Spleen (tissue), 11 donors: ENCODE data around the gene TSPAN18. TPM values are rescaled to one million over a fixed set of nuclear protein-coding genes. Genes with fewer than 3 reads are reported as not detected.
A peak's percentile ranks its signal among the peaks of the same experiment; 100 is the strongest.

Experiments used
- DNase-seq: peaks from one replicate; pipeline ENCODE4 v3.0.0-alpha.2; 2020
- H3K27ac ChIP-seq, 8 donors: fragments of 200-600 bp; sonication (generic) in 7 of 8; 1 replicate in 4 of 8; 2 replicates in 4 of 8; pipeline versions ENCODE4 v1.5.0 to v1.8.0; 2016 to 2021; ENCODE audit warnings: inconsistent platforms in 4 of 8, mild to moderate bottlenecking in 4 of 8, moderate library complexity in 1 of 8
- H3K27me3 ChIP-seq, 7 donors: fragments of 200-600 bp; sonication (generic) in 6 of 7; replicated peaks in 1 of 7; 1 replicate in 4 of 7; 2 replicates in 3 of 7; pipeline versions ENCODE4 v1.5.0 to v1.8.0; 2016 to 2021; ENCODE audit warnings: inconsistent platforms in 3 of 7, mild to moderate bottlenecking in 1 of 7
- H3K36me3 ChIP-seq, 6 donors: fragments of 200-600 bp; sonication (generic) in 5 of 6; 1 replicate in 4 of 6; 2 replicates in 2 of 6; pipeline versions ENCODE4 v1.5.0 to v1.8.0; 2016 to 2021; ENCODE audit warnings: inconsistent platforms in 2 of 6
- H3K4me1 ChIP-seq, 6 donors: fragments of 200-600 bp; sonication (generic) in 5 of 6; 1 replicate in 3 of 6; 2 replicates in 3 of 6; pipeline versions ENCODE4 v1.5.0 to v1.8.0; 2016 to 2021; ENCODE audit warnings: inconsistent platforms in 3 of 6
- H3K4me3 ChIP-seq, 8 donors: fragments of 200-600 bp; sonication (generic) in 7 of 8; 1 replicate in 4 of 8; 2 replicates in 4 of 8; pipeline versions ENCODE4 v1.5.0 to v1.8.0; 2016 to 2021; ENCODE audit warnings: inconsistent platforms in 4 of 8, mild to moderate bottlenecking in 4 of 8, moderate library complexity in 2 of 8
- H3K9me3 ChIP-seq, 8 donors: fragments of 200-600 bp; sonication (generic) in 7 of 8; 1 replicate in 4 of 8; 2 replicates in 4 of 8; pipeline versions ENCODE4 v1.5.0 to v1.8.0; 2016 to 2021; ENCODE audit warnings: inconsistent platforms in 4 of 8
- POLR2A ChIP-seq, 3 donors: fragments of 450-650 bp; IDR thresholded peaks; one replicate each; pipeline ENCODE4 v1.5.1; 2017; ENCODE audit warnings: antibody characterized with exemption in 3 of 3, mild to moderate bottlenecking in 1 of 3
- POLR2AphosphoS5 ChIP-seq, 3 donors: sonication (generic); formaldehyde crosslinking; IDR thresholded peaks; one replicate each; pipeline ENCODE4 v1.5.1; 2017; ENCODE audit warnings: antibody characterized with exemption in 3 of 3
- WGBS, 5 donors: extraction: QIAGEN DNeasy Blood & Tissue Kit in 3 of 5; methylation state at CpG; one replicate each; pipeline versions ENCODE4 v1.1.5 to v1.1.7; 2013 to 2018; 5-methylcytosine and 5-hydroxymethylcytosine counted together
- intact Hi-C: fragments of 100-400 bp; cut with DNase I; formaldehyde crosslinking; loops from one replicate; pipeline ENCODE4 v1.15.0; 2023; ENCODE audit warnings: low total_unique reads
- polyA plus RNA-seq, 3 donors: library from polyadenylated mRNA; stranded (reverse); fragments of 200-250 nt; gene quantifications; one replicate each; pipeline ENCODE4 v1.2.1, GENCODE V29; 2013
- total RNA-seq, 7 donors: library from RNA; depleted of rRNA in 3 of 7; stranded (reverse); fragments of >200 nt in 3 of 7; fragmentation: NEBNext Ultra II Directional in 4 of 7; extraction: Animal tissue kit (Norgen Biotek cat#: 25700) in 4 of 7; gene quantifications; one replicate each; pipeline versions ENCODE4 v1.1.0 to v1.2.1, GENCODE V29; 2016 to 2021
- TF ChIP-seq, protein P1 (sequence below), 11 experiments: fragments of 200-600 bp in 7 of 11; fragments of 450-650 bp in 4 of 11; sonication (generic) in 4 of 11; IDR thresholded peaks in 8 of 11; conservative IDR thresholded peaks in 3 of 11; 1 replicate in 7 of 11; 2 replicates in 4 of 11; pipeline versions ENCODE4 v1.4.0 to v1.8.0; 2016 to 2021; ENCODE audit warnings: antibody characterized with exemption in 11 of 11, inconsistent platforms in 4 of 11, mild to moderate bottlenecking in 1 of 11
- donor health status: healthy with polysubstance abuse.
- donor health status: DM: no; HTN: no; CAD: no; lungs with moderate emphysema.
- donor health status: DM: no; HTN: no; CAD: no.
- donor health status: Bipolar disorder and iron deficiency.
- donor health status: healthy.
- donor health status: DM: no; HTN: no; CAD: no.
- donor health status: DM: yes; HTN: yes; CAD: no.

The TSPAN18 gene
- total and polyA plus RNA-seq, 10 donors = 2.1 to 47.5 (median 21.3) TPM

DNA sequence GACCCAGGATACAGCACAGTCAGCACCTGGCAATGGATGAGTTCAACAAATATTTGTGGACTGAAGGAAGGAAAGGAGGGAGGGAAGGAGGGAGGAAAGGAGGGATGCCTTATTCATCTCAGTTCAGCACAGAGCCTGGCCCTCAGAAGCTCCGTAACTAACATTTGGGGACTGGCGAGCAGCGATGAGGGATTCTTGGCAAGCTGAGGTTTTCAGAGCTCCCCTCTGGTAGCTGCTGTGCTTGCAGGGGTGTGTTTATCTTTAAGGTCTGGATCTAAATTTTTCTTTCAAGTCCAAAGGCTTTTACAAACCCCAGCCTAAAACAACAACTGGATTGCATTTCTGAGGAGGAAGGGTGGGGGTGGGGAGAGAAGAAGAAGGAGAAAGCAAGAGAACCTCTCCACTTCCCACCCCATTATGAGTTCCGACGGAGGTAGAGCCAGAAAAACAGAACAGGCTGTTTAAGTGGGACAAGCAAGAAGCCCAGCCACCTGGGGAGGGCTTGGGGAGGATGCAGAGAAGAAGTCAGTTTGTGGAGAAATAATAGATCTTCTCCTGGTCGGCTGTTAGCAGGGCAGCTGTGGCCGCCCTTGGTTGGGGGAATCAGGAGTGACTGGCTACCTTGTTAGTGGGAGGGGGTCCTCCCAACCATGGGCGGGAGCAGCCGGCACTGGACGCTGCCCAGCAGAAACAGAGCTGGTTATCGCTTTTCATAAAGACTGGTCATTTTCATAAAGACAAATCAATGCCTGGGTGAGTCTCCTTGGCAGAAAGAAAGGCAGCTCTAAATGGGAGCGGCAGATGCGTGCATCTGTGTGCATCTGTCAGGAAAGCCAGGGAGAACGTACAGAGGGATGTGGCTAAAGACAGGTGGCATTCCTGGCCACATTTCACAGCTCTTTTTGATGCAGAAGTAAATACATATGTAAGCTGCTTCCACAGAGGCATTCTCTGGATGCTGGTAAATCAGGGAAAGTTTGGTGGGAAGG is 78.0 kb downstream of the TSPAN18 start:
- Histone ChIP-seq H3K27ac (no peak overlapping the region), H3K27me3 (peaks cover 0 to 4% (median 0%) of the 10 kb centered on the region in 7 donors), H3K4me3 (no peak overlapping the region), H3K4me1 (no peaks in the 10 kb centered on the region), H3K9me3 (no peaks in the 10 kb centered on the region), H3K36me3 (no peaks in the 10 kb centered on the region)
- TF ChIP-seq, protein P1, sequence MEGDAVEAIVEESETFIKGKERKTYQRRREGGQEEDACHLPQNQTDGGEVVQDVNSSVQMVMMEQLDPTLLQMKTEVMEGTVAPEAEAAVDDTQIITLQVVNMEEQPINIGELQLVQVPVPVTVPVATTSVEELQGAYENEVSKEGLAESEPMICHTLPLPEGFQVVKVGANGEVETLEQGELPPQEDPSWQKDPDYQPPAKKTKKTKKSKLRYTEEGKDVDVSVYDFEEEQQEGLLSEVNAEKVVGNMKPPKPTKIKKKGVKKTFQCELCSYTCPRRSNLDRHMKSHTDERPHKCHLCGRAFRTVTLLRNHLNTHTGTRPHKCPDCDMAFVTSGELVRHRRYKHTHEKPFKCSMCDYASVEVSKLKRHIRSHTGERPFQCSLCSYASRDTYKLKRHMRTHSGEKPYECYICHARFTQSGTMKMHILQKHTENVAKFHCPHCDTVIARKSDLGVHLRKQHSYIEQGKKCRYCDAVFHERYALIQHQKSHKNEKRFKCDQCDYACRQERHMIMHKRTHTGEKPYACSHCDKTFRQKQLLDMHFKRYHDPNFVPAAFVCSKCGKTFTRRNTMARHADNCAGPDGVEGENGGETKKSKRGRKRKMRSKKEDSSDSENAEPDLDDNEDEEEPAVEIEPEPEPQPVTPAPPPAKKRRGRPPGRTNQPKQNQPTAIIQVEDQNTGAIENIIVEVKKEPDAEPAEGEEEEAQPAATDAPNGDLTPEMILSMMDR (IDR thresholded peaks at IDR 0.05 in 8 of 11, conservative IDR thresholded peaks at IDR 0.05 in 3 of 11) = no peak
- TF ChIP-seq POLR2A (IDR thresholded peaks at IDR 0.05) = no peak
- TF ChIP-seq POLR2AphosphoS5 (IDR thresholded peaks at IDR 0.05) = no peak
- peak; percentile 67 for DNase-seq
- WGBS, 5 donors = 81 to 88% (median 82%) methylated on average over 14 of the region's 14 CpGs
- intact Hi-C loops = no loop called here

GRCh38 chr11:44805596-44805995 is 78.8 kb downstream of the TSPAN18 start:
- no peak overlapping the region for H3K4me3 ChIP-seq
- H3K27me3 ChIP-seq = peaks cover 0 to 3% (median 0%) of the 10 kb centered on the region in 7 donors
- intact Hi-C loops = no loop called here
- DNase-seq = no peak
- H3K9me3 ChIP-seq = no peaks in the 10 kb centered on the region
- 70 to 86% (median 79%) methylated on average over 6 of the region's 6 CpGs for WGBS, 5 donors
- no peak overlapping the region for H3K27ac ChIP-seq
- H3K4me1 ChIP-seq = peaks cover 0 to 5% (median 0%) of the 10 kb centered on the region in 6 donors
- TF ChIP-seq POLR2AphosphoS5 (IDR thresholded peaks at IDR 0.05) (no peak), POLR2A (IDR thresholded peaks at IDR 0.05) (no peak)
- TF ChIP-seq, protein P1 (IDR thresholded peaks at IDR 0.05 in 8 of 11, conservative IDR thresholded peaks at IDR 0.05 in 3 of 11) = no peak
- no peaks in the 10 kb centered on the region for H3K36me3 ChIP-seq

DNA sequence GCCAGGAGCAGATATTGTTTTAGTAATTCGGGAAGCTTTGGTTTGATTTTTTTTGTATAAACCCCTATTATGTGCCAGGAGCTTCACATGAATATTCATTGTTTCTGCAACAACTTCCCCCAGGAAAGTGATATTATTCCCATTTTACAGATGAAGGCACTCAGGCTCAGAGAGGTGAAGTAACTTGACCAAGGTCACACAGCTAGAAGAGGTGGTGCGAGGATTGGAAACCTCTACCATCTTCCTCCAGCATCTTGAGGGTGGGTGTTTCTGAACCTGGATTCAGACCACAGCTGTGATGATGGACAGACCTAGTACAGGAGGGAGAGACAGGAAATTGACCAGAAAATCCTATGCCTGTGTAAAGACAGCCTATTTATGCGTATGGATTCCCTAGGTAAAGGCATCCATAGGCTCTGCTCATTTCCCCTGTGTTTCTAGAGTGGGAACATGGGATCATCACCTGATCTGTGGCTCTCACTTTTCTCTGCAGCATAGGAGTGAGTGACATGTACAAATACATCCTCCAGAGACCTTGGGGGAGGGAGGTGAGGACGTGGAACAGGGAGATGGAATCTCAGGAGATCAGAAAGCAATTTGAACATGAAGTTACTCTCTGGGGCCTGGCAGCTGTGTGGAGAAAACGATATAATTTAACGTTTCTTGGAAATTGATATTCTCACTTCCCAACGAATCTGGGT is 81.4 kb downstream of the TSPAN18 start:
- DNase-seq = peak; percentile 1
- H3K9me3 ChIP-seq = no peaks in the 10 kb centered on the region
- no peaks in the 10 kb centered on the region for H3K36me3 ChIP-seq
- peaks cover 0 to 25% (median 11%) of the 10 kb centered on the region in 6 donors for H3K4me1 ChIP-seq
- TF ChIP-seq, protein P1 (IDR thresholded peaks at IDR 0.05 in 8 of 11, conservative IDR thresholded peaks at IDR 0.05 in 3 of 11) = no peak
- TF ChIP-seq POLR2A (IDR thresholded peaks at IDR 0.05) (no peak), POLR2AphosphoS5 (IDR thresholded peaks at IDR 0.05) (no peak)
- H3K27me3 ChIP-seq = no peaks in the 10 kb centered on the region
- 82 to 91% (median 86%) methylated on average over 7 of the region's 7 CpGs for WGBS, 5 donors
- intact Hi-C loops = no loop called here
- no peak overlapping the region for H3K27ac ChIP-seq
- H3K4me3 ChIP-seq = no peak overlapping the region

DNA sequence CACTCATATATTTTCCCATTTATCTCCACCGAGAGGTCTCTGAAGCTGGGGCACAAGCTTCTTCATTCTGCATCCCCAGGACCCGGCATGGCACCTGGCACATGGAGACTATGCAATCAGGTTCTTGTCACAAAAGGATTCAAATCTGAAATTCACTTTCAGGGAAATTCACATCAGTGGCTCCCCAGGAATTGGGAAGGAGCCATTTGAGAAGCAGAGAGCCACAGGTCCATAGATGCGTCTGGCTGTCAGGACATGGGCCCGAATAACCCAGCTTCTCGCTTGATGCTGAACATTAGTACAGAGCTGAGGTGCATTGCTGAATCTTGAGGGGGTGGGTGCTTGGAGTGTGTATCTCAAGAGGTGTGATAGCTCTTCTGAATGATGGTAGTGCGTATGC is 82.5 kb downstream of the TSPAN18 start:
- intact Hi-C loops = no loop called here

More for the DNA sequence above, 82.5 kb downstream of the TSPAN18 start:
- Histone ChIP-seq H3K4me3 (no peak overlapping the region), H3K9me3 (no peaks in the 10 kb centered on the region), H3K27ac (no peak overlapping the region), H3K4me1 (peaks cover 3 to 35% (median 18%) of the 10 kb centered on the region in 6 donors), H3K27me3 (no peaks in the 10 kb centered on the region), H3K36me3 (no peaks in the 10 kb centered on the region)
- 76 to 95% (median 80%) methylated on average over 5 to 6 of the region's 6 CpGs for WGBS, 5 donors
- peak; percentile 23 for DNase-seq
- TF ChIP-seq POLR2AphosphoS5 (IDR thresholded peaks at IDR 0.05) = no peak
- TF ChIP-seq POLR2A (IDR thresholded peaks at IDR 0.05) = no peak
- TF ChIP-seq, protein P1 (IDR thresholded peaks at IDR 0.05 in 8 of 11, conservative IDR thresholded peaks at IDR 0.05 in 3 of 11) = no peak
